Testis (tissue), 2 donors: ENCODE results near the gene SELENOI.

Experiments
- POLR2A ChIP-seq: fragments of 450-650 bp; IDR thresholded peaks from one replicate; pipeline ENCODE4 v1.6.1; 2017; ENCODE audit warnings: antibody characterized with exemption, mild to moderate bottlenecking, moderate library complexity
- TF ChIP-seq, protein P1 (sequence below), 3 experiments: fragments of 450-650 bp in 2 of 3; fragments of 200-600 bp in 1 of 3; sonication (generic) in 1 of 3; IDR thresholded peaks; one replicate each; pipeline ENCODE4 v1.5.1; 2016 to 2019; ENCODE audit warnings: antibody characterized with exemption in 3 of 3, mild to moderate bottlenecking in 2 of 3, moderate library complexity in 1 of 3

DNA sequence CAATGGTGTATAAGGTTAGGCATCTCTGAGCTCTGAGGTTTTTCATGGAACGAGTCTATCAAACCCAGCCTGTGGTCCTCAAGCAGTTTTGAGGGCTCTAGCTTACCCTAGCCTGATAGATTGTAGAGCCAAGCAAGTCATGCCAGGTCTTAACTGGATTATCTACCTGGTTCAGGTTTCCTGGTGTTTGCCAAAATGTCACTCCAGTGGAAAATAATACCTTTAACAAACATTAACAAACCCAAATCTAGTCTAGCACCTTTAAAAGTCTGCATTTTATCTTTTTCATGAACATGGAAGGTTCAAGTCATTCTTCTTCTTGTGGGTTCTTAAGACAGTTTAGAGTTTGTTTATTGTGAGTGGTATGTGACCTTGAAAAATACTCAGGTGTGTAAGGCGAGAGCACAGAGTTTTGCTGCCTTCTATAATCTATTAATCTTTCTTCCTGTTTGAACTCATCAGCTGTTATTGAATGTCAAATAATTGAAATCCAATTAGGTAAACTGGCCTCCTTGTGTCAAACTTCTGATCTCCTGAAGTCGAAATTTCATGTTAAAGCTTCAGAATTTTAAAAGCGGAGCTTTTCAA, 14.0 kb downstream of the SELENOI start:
- TF ChIP-seq POLR2A = no peak
- TF ChIP-seq, protein P1, sequence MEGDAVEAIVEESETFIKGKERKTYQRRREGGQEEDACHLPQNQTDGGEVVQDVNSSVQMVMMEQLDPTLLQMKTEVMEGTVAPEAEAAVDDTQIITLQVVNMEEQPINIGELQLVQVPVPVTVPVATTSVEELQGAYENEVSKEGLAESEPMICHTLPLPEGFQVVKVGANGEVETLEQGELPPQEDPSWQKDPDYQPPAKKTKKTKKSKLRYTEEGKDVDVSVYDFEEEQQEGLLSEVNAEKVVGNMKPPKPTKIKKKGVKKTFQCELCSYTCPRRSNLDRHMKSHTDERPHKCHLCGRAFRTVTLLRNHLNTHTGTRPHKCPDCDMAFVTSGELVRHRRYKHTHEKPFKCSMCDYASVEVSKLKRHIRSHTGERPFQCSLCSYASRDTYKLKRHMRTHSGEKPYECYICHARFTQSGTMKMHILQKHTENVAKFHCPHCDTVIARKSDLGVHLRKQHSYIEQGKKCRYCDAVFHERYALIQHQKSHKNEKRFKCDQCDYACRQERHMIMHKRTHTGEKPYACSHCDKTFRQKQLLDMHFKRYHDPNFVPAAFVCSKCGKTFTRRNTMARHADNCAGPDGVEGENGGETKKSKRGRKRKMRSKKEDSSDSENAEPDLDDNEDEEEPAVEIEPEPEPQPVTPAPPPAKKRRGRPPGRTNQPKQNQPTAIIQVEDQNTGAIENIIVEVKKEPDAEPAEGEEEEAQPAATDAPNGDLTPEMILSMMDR (IDR thresholded peaks at IDR 0.05) = no peak
